ENCODE results near the gene PGBD1. TPM values are rescaled to one million over a fixed set of nuclear protein-coding genes. Genes with fewer than 3 reads are reported as not detected.

Gene PGBD1
- polyA plus RNA-seq, 6 donors from 2014 or later = 0.25 to 0.86 (median 0.65) TPM; not detected in 2

DNA sequence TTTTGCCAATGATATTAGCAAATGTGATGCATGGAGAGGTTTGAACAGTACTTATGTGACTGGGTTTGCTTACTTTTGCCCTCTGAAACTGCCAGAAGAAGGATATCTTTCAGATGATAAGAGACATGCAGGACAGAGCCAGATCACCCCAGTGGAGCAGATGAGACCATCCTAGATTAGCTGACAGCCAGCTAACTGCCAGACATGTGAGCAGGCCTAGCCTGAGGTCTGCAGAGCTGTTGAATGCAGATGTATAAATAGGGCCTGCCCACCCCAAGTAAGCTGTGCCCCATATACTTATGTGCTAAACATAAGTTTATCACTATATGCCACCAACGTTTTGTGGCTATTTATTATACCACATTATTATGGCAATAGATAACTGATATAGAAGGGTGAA is 48.7 kb downstream of the PGBD1 start:
- DNase-seq (no peak), ATAC-seq (ENCODE audit: low read depth in 2 of 2) (no peak)
- Mint-ChIP-seq H3K4me1 (no peaks in the 10 kb centered on the region), H3K4me3 (no peak overlapping the region), H3K27me3 (no peaks in the 10 kb centered on the region), H3K9me3 (peaks cover 18 to 40% (median 37%) of the 10 kb centered on the region in 7 donors), H3K27ac (no peak overlapping the region), H3K36me3 (peaks cover 25 to 27% of the 10 kb centered on the region in 2 donors)

DNA sequence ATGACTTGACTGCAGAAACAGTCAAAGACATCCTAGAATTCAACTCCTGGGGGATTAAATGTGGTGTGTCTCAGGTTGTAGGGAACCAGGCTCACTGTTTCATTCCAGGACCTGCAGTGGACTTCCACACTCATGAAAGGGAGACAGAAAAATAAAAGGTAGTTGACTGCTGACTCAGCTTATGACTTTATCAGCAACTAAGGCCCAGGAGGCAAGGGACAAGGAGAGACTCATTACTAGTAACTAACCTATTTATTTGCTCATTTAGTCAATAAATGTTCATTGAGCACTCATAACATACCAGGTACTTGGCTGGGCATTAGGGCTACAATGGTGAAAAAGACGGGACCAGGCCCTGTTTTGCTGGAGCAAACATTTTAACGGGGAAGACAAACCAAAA is 51.7 kb downstream of the PGBD1 start:
- peaks cover 2 to 13% (median 8%) of the 10 kb centered on the region in 7 donors for H3K9me3 Mint-ChIP-seq
- H3K36me3 Mint-ChIP-seq = peaks cover 6 to 7% of the 10 kb centered on the region in 2 donors
- no peak overlapping the region for H3K4me3 Mint-ChIP-seq
- H3K27me3 Mint-ChIP-seq = no peaks in the 10 kb centered on the region
- ATAC-seq (ENCODE audit: low read depth in 2 of 2) (no peak), DNase-seq (no peak)
- H3K4me1 Mint-ChIP-seq = no peaks in the 10 kb centered on the region
- no peak overlapping the region for H3K27ac Mint-ChIP-seq

DNA sequence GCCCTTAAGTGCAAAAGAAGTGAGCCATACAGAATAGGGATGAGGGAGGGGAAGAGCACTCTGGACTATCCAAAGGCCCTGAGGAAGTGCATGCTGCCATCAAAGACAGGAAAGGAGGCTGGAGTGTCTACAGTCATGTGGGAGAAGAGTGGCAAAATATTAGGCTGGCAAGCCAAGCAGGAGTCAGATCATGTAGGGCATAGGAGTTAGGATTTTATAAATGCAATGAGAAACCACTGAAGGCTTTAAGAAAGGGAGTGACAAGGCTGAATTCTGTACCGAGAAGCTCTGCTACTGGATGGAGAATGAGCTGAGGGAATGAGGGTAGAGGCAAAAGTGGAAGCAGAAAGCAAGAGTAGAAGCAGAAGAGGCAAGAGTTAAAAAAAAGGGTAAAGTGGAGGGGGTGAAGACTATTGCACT is 52.2 kb downstream of the PGBD1 start:
- Mint-ChIP-seq H3K27ac (no peak overlapping the region), H3K4me1 (no peaks in the 10 kb centered on the region), H3K9me3 (peaks cover 2 to 7% (median 5%) of the 10 kb centered on the region in 7 donors), H3K36me3 (peaks cover 6% of the 10 kb centered on the region in 2 donors), H3K27me3 (no peaks in the 10 kb centered on the region), H3K4me3 (no peak overlapping the region)
- ATAC-seq (ENCODE audit: low read depth in 2 of 2) = no peak
- no peak for DNase-seq

DNA sequence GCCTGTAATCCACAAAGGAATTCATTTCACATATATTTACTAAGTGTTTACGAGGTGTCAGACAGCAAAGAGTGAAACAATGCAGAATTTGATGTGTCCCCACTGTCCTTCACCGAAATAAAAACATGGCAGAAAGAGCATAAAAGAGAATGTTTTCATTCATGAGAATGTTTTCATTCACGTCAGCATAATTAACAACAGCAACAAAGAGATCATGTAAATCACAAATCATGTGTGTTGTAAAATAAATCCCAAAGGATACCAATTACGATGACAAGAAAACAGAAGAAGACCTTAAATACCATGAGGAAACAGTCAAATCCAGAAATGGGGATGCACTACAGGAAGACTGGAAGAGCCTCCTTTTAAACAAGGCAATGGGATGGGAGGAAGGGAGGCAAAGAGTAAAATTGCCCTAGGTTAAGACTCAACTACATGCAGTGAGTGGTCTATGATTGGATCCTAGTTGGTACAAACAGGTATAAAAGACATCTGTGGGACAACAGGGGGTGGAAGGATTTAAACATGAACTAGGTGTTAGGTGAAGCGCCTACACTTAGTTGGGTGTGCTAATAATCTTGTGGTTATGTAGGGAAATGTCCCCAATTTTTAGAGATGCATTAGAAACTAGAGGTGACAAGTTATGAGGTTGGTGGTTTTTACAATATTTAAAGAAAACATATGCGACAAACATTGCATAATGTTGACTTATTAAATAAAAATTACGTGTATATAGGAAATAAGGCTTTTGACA is 53.1 kb downstream of the PGBD1 start:
- Mint-ChIP-seq H3K36me3 (no peaks in the 10 kb centered on the region), H3K4me1 (no peaks in the 10 kb centered on the region), H3K27ac (peak overlapping the region in 2 of 6 donors; percentile 7 to 62), H3K27me3 (no peaks in the 10 kb centered on the region), H3K9me3 (peaks cover 0 to 4% (median 0%) of the 10 kb centered on the region in 7 donors), H3K4me3 (peak overlapping the region in 3 of 8 donors; percentile 6 to 78 (median 25))
- DNase-seq = no peak
- ATAC-seq (ENCODE audit: low read depth in 2 of 2) = no peak

DNA sequence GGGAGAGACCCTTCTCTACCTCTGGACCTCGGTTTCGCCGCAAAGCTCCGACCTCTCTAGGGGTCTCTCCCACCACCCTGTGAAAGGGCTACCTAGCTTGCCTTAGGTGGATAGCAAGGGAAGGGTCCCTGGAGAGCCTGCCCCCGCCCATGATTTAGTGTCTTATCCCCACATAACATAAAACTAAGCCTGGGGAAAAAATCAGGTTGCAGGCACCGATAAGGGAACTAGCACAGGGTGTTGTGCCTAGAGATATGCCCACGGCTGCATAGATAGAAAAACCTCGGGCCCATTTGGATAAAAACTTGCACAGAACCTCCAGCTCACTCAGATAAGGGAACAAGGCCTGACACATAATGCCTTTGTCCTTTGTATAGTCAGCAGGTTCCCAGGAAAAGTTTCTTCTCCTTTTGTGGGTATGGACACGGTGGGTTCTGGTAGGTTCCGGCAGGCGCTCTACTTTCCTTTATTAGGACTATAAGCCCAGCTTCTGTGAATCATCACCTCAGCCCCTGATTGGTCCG is 53.7 kb downstream of the PGBD1 start:
- peaks cover 0 to under 1% of the 10 kb centered on the region in 2 donors for H3K36me3 Mint-ChIP-seq
- no peak overlapping the region for H3K4me3 Mint-ChIP-seq
- H3K4me1 Mint-ChIP-seq = no peaks in the 10 kb centered on the region
- peak; percentile 1 to 2 for ATAC-seq (ENCODE audit: low read depth in 2 of 2)
- H3K27me3 Mint-ChIP-seq = no peaks in the 10 kb centered on the region
- no peak overlapping the region for H3K27ac Mint-ChIP-seq
- DNase-seq = peak; percentile 73
- peaks cover 0 to 5% (median 3%) of the 10 kb centered on the region in 7 donors for H3K9me3 Mint-ChIP-seq

DNA sequence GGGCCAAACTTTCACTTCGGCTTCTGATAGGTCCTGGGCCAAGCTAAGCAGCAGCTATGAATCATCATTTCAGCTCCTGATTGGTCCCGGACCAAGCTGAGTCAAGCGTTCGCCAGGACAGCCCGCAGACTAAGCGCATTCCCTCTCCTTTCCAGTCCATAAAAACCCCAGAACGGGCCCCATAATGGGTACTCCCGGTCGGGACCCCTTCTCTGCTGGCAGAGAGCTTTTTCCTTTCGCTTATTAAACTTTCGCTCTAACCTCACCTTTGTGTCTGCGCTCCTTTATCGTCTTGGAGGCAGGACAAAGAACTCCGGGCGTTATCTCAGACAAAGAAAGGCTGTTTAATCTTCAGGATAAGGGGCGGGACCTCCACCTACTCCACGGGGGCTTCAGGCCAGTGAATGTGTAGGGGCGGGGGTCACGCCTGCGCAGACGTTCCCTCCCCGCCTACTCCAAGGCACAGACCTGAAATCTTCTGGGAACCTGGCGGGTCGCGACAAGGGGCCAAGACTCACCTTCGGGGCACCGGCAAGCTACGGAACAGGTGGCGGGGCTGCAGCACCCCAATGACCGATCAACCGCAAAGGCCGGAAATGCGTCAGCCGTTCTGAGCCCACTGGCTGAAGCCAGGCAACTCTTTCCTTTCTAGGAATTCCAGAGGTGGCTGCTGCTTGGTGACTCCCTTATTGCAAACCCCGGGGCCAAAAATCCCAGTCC is 54.4 kb downstream of the PGBD1 start, which contains the start of gene ZSCAN31:
ZSCAN31 (minus strand) TSS at position 585 of the 720 bp plus-strand sequence. CDS start 6,465 bp downstream, outside the sequence.
- DNase-seq (peak; percentile 66), ATAC-seq (ENCODE audit: low read depth in 2 of 2) (peak; percentile 87)
- peaks cover 0 to 7% of the 10 kb centered on the region in 2 donors for H3K36me3 Mint-ChIP-seq
- H3K27me3 Mint-ChIP-seq = no peaks in the 10 kb centered on the region
- no peak within 1 kb of the TSS for H3K27ac Mint-ChIP-seq
- H3K4me1 Mint-ChIP-seq = no peaks in the 10 kb centered on the region
- H3K9me3 Mint-ChIP-seq = peaks cover 1 to 12% (median 7%) of the 10 kb centered on the region in 7 donors
- no peak within 1 kb of the TSS for H3K4me3 Mint-ChIP-seq

DNA sequence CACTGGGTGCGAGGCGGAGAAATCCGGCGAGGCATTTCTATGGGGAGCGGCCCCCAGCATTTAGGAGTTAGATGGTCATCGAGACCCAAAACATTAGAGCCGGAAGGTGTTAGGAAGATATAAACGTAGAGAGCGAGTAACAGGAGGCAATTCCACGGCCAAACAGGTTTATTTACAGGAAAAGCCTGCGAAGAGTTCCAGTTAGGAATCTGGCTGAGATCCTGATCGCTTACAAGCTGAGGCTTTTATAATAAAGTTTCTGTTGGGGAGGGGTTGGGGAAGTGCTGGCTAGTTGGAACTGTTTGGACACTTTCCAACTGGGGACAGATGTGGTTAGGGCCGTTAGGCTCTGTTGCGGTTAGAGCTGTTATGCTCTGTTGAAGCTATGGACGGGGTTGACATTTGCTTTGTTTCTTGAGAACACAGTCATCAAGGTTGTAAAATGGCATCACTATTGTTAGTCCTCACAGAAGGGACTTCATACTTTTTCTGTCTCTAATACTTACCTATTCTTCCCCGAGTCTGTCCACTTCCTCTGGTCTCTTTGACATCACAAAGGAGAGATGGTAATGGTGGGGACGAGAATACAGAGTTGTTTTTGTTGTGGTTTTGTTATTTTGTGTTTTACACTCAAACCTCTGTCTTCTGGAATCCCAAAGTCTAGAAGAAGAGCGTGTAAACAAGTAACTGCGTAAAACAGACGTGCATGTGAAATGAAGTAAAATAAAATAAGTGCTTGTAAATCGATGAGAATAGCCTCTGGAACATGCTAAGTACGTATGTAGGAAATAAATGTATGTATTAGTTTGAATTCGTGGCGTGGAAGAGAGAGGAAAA is 55.1 kb downstream of the PGBD1 start:
- Mint-ChIP-seq H3K36me3 (peaks cover 0 to 8% of the 10 kb centered on the region in 2 donors), H3K9me3 (peaks cover 2 to 13% (median 9%) of the 10 kb centered on the region in 7 donors), H3K27me3 (no peaks in the 10 kb centered on the region), H3K4me3 (no peak overlapping the region), H3K27ac (no peak overlapping the region), H3K4me1 (no peaks in the 10 kb centered on the region)
- DNase-seq = peak; percentile 43
- ATAC-seq (ENCODE audit: low read depth in 2 of 2) = peak; percentile 28 to 29

DNA sequence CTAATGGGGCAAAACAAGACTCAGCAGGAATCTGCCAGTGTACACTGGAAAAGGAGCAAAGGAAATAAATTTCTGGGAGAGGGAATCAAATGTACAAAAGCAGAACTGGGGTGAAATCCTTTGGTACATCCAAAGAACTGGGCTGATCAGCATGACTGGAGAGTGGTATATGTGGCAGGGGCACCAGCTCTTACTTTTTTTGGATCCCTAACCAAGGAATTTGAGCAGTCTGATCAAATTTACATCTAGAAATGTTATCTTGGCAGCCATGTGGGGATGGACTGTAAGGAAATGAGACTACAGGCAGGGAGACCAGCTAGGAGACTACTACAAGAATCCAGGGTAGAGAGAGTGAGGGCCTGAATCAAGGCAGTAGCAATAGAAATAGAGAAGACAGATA is 55.7 kb downstream of the PGBD1 start:
- H3K36me3 Mint-ChIP-seq = peaks cover 0 to 8% of the 10 kb centered on the region in 2 donors
- DNase-seq (no peak), ATAC-seq (ENCODE audit: low read depth in 2 of 2) (no peak)
- H3K27ac Mint-ChIP-seq = no peak overlapping the region
- H3K27me3 Mint-ChIP-seq = no peaks in the 10 kb centered on the region
- no peak overlapping the region for H3K4me3 Mint-ChIP-seq
- no peaks in the 10 kb centered on the region for H3K4me1 Mint-ChIP-seq
- H3K9me3 Mint-ChIP-seq = peaks cover 2 to 13% (median 9%) of the 10 kb centered on the region in 7 donors

DNA sequence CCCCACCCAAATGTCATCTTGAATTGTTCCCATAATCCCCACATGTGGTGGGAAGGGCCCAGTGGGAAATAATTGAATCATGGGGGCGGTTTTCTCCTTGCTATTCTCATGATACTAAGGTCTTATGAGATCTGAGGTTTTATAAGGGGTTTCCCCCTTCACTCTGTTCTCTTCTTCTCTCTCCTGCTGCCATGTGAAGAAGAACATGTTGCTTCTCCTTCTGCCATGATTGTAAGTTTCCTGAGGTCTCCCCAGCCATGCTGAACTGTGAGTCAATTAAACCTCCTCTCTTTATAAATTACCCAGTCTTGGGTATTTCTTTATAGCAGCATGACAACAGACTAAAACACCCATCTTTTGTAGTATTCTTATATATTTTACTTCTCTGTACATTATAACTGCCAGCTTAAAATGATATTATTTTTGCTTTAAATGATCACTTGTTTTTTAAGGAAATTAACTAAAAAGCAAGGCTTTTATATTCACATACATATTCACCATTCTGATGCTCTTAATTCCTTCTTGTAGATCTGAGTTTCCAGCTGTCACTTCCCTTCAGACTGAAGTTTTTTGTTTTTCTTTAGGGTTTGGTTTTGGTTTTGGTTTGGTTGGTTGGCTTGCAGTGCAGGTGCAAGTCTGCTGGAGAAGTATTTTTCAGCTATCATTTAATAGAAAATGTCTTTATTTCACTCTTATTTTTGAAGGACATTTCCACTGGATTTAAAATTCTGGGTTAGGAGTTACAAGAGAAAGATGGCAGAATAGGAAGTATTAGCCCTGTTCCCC is 59.1 kb downstream of the PGBD1 start:
- H3K9me3 Mint-ChIP-seq = peaks cover 2 to 13% (median 9%) of the 10 kb centered on the region in 7 donors
- ATAC-seq (ENCODE audit: low read depth in 2 of 2) (no peak), DNase-seq (no peak)
- H3K27me3 Mint-ChIP-seq = peaks cover 0 to 9% (median 9%) of the 10 kb centered on the region in 3 donors
- H3K4me3 Mint-ChIP-seq = no peak overlapping the region
- peaks cover 0 to 8% of the 10 kb centered on the region in 2 donors for H3K36me3 Mint-ChIP-seq
- H3K27ac Mint-ChIP-seq = no peak overlapping the region
- no peaks in the 10 kb centered on the region for H3K4me1 Mint-ChIP-seq

DNA sequence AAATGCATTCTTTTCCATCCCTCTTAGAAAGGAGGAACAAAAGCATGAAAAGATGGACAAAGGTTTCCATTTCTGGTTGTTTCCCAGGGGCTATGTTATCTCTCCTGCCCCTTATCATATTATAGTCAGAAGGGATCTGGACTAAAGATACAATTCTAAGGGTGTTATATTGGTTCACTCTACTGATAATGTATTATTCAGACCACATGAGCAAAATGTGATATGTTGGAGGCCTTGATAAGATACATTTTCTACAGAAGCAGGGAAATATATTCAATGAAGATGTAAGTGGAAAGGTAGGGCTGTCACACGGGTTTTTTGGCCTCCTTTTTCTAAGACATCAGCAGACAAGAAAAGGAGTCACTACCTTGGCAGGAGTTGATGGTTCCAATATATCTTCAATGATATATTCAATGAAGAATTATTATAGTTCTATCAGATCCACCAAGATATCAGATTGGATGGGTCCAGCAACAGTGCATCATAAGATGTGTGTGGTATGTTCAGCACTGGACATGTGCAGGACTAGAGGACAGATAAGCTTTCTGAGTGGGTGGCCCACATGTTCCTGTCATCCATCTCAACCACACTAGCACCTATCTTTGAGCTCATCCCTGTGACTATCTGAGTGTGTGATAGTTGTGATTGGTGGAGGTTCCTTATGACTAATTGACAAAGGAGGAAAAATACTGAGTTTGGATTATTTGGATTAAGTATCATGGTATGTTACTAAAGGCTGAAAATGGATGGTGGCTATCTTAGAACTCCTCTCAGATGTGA is 62.7 kb downstream of the PGBD1 start:
- Mint-ChIP-seq H3K4me3 (peak overlapping the region in 1 of 8 donors; percentile 52), H3K27me3 (peaks cover 0 to 29% (median 9%) of the 10 kb centered on the region in 3 donors), H3K36me3 (peaks cover 0 to 8% of the 10 kb centered on the region in 2 donors), H3K27ac (no peak overlapping the region), H3K4me1 (no peaks in the 10 kb centered on the region), H3K9me3 (peaks cover 2 to 13% (median 9%) of the 10 kb centered on the region in 7 donors)
- ATAC-seq (ENCODE audit: low read depth in 2 of 2) = no peak
- DNase-seq = no peak

DNA sequence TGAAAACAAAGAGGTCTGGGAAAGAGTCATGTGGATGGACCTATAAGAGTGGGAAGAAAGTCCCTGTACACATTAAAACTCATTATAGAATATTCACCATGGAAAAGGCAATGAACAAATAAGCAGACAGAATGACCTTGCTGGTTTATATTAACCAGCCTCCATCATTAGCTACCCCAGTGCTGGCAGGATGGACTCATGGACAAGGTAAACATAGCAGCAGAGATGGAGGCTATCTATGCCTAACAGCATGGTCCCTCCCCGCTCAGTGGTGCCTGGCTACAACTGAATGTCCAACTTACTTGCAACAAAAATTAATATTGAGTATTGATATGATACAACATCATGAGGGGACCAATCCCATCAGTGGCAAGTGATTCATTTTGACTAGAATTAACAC is 63.8 kb downstream of the PGBD1 start:
- DNase-seq (no peak), ATAC-seq (ENCODE audit: low read depth in 2 of 2) (no peak)
- Mint-ChIP-seq H3K4me3 (no peak overlapping the region), H3K9me3 (peaks cover 2 to 9% (median 7%) of the 10 kb centered on the region in 7 donors), H3K27me3 (peaks cover 0 to 29% (median 9%) of the 10 kb centered on the region in 3 donors), H3K4me1 (peaks cover 8 to 10% (median 9%) of the 10 kb centered on the region in 3 donors), H3K27ac (no peak overlapping the region), H3K36me3 (peaks cover 0 to 7% of the 10 kb centered on the region in 2 donors)

DNA sequence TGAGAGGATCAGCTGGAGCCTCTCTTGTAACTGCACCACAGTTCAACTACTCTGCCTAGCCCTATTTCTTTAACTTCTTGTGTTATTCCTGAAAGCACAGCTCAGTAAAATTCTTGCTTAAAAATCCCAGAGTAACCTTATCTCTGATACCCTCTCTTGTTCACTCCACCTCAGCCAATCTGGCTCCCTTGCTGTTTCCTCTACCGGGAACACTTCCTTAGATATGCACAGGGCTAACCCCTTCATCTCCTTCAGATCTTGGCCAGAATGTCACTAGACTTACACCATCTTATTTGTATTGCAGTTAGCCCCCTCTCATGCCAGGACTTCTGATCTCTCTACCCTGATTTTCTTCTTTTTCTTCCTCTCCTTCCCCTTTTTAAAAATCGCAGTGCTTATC is 65.7 kb downstream of the PGBD1 start:
- peaks cover 24 to 29% (median 26%) of the 10 kb centered on the region in 3 donors for H3K4me1 Mint-ChIP-seq
- peak overlapping the region in 1 of 8 donors; percentile 2 for H3K4me3 Mint-ChIP-seq
- peak overlapping the region in 2 of 6 donors; percentile 19 to 51 for H3K27ac Mint-ChIP-seq
- H3K27me3 Mint-ChIP-seq = peaks cover 0 to 29% (median 9%) of the 10 kb centered on the region in 3 donors
- H3K36me3 Mint-ChIP-seq = no peaks in the 10 kb centered on the region
- no peaks in the 10 kb centered on the region for H3K9me3 Mint-ChIP-seq
- ATAC-seq (ENCODE audit: low read depth in 2 of 2) = no peak
- DNase-seq = no peak

Measured in naive B cell (primary cell).